GM18499 (cell line): Measurements from ENCODE around the gene PDE4D.
"Not testable (repeated sequence)": the region's sequence is repeated elsewhere in the genome, so short reads cannot be mapped to it uniquely, and the experiment has no call there.

Source experiments
- ATAC-seq: cut with Tn5 transposase; IDR thresholded peaks from one replicate; pipeline ENCODE4 v1.9.1; 2021; ENCODE audit warnings: moderate number of reproducible peaks; ENCODE audit not compliant: insufficient read depth, unreplicated experiment

Gene PDE4D

DNA sequence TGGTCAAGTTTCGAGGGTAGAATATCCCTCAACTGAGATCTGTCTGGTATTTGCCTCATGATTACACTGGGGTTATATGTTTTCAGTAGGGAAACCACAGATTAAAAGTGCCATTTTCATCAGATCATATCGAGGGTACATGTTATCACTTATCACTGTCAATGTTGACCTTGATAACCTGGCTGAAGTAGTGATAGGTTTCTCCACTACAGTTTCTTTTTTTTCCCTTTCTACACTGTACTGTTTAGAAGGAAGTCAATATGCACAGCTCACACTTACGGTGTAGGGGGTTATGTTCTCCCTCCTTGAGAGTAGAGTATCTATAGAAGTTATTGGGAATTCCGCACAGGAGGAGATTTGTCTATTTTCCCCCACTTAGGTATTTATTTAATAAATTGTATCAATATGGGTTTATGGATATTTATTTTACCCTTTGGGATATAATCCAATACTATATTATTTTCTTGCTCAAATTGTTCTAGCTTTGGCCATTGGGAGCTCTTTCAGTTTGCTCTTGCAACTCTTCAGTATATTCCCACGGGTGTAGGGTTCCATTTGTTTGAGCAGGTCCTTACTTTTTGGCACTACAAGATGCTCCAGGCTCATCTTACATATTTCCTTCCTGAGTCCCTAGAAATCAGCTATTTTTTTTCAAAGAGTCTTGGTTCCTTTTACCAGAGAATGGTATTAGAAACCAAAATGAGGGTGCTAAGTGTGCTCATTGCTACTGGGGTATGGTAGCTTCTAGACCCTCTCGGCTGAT is 866.2 kb downstream of the PDE4D start:
- ATAC-seq, result no peak

DNA sequence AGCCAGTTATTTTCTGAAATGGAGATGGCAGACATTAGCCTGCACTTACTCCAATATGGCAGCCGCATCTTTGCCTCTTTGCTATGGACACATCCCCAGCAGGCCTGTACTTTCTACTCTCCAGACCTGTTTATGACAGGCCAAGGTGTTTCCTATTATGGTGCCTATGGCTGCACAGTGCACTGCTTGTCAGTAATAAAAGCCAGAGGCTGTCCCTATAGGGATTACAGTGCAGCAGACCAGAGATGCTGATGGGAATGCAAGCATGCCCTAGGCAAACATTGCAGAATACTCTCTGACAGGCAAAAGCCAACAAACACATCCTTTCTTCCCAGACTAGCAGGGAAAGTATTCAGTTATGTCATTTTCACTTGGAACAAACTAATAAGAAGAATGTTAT is 867.8 kb downstream of the PDE4D start:
- ATAC-seq, result no peak

DNA sequence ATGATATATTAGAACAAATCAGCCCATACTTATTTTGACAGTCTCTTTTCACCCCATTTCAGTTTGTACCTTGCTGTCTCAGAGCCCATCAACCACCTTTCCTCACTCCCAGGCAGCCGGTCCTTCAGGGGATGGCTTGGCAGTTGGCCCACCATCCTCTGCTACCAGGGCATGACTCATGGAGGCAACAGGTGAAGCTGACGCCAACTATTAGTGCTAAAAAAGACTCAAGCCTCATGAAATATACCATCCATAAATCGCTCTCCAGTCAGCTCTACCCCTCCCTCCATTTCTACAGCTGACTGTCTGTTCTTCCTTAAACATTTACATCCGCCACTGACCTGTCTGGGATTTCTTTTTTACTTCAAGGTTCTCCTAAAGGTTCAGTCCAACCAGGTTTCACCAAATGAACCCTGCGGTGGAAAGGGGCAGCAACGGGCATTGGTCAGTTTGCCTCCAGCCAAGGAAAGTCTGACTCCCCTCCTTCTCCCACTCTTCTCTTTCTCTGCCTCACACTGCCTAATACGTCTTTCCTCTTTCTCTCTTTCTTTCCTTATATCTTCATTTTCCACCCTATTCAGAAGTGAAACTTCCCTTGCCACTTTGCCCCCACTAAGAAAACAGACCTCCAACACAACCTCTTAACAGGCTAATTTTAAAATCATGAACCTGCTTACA is 871.5 kb downstream of the PDE4D start:
- ATAC-seq, result no peak

DNA sequence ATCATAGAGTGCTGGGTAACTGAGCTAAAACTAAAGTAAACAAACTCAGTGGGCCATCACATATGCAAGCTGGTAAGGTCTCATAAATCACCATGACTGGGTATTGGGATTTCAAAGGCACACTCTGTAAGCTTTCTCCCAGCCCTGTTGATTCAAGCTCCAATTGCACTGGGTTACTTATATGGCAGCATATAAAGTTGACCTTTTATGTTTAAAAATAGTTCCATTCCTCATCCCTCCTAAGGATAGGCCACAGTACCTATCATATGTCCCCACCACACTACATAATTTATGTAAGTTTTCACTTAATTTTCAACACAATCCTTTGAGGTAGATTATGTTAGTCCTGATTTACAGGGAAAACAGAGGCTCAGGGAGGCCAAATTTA is 872.2 kb downstream of the PDE4D start:
- ATAC-seq, result no peak

DNA sequence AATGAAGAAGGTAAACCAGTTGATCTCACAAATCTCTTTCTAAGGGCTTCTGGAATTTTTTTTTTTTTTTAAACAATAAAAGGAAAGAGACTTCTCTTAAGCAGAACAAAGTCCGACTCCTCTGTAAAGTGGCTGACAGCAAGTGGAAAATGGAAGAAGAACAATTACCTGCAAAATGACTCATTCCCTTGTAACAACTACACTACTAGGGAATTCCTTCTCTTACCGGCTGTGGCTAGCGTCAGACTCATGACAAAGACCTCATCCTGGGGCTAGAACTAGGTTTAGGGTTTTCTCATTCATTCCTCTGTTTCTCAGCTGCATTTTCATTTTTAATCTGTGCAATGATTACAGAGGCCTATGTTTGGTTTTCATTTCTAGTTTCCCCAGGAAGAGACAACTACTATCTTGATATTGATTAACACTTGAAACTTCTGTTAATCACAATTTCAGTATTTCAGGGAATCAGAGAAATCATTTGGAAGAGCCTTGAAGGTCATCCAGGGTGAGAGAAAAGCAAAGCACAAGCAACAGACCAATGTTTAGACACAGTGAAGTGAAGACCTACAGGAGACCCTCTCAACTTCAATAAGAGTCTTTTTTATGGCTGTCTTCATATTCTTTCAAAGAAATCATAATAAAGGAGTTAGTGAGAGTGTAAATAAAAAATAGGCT is 872.8 kb downstream of the PDE4D start:
- no peak for ATAC-seq

DNA sequence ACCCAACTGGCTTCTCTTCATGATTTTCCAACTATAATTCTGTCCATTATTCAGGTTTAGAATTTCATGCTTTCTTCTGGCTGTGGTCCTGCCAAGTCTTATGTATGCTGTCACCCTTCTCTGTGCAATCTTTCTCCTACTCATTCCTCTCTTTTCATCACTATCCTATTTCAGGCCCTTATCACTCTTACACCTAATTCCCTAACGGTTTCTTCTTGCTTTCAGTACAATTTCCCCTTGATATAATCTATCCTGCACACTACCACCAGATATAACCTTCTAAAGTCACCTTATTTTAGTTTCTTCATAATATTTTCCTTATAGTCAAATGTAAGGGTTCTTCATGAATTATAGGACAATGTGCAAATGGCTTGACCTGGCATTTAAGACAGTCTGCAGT is 874.4 kb downstream of the PDE4D start:
- ATAC-seq, result no peak

DNA sequence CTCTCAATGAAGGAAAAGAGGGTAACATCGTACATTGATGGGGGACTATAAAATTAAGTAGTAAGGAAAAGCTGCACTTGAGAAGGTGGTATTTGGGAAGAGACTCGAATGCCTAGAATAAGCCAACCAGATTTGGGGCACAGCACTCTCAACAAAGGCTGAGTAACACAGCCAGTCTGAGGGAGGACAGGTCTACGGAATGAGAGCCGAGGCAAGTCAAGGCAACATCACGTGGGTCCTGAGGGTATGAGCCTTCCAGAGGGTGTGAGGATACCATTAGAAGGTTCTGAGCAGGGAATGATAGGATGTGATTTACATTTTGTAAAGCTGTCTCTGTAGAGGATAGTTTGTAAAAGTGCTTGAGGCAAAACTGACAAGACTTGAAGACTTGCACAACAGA is 876.6 kb downstream of the PDE4D start:
- no peak for ATAC-seq

DNA sequence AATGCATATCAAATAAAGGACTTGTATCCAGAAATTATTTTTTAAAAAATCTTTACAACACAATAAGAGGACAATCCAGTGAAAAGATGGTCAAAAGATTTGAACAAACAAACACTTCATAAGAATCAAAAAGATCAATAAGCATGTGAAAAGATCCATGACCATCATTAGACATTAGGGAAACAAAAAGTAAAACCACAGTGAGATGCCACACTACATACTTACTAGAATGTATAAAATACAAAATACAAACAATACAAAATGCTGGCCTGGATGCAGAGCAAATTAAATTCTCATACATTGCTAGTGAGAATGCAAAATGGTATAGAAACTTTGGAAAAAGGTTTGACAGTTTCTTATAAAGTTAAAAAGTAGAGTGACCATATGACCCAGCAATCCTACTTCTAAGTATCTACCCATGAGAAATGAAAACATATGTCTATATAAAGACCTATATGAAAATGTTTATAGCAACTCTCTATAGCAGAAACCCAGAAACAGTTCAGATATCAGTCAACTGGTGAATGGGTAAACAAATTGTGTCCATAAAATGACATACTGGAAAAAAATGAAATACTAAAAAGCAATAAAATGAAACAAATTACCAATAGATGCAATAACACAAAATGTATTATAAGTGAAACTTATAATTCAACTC is 884.6 kb downstream of the PDE4D start:
- ATAC-seq, result no peak

DNA sequence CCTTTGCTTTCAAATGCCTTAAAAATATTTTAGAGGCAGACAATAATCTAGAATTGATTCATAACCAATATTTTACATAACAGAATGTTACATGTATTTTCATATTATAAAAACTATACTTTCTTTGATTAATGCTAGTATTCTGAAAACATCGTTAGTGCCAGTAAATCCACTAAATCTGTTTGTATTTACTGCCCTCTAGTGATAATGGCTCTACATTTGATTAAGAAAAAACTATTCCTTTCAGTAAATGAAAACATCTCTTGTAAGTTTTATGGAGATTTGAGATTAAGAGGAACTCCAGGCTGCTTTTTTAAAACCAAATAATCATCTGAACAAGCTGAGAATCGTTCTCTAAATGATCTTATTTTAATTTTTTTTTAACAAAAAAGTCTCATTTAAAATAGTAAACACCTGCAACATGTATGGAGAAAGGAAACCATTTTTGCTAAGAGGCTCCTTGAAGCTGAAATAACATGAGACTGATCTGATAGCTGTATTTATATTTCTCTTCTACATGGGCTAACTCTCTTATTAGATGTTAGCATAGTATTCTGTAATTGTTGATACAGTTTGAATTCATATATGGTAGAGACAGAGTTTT is 886.0 kb downstream of the PDE4D start:
- ATAC-seq, result no peak

DNA sequence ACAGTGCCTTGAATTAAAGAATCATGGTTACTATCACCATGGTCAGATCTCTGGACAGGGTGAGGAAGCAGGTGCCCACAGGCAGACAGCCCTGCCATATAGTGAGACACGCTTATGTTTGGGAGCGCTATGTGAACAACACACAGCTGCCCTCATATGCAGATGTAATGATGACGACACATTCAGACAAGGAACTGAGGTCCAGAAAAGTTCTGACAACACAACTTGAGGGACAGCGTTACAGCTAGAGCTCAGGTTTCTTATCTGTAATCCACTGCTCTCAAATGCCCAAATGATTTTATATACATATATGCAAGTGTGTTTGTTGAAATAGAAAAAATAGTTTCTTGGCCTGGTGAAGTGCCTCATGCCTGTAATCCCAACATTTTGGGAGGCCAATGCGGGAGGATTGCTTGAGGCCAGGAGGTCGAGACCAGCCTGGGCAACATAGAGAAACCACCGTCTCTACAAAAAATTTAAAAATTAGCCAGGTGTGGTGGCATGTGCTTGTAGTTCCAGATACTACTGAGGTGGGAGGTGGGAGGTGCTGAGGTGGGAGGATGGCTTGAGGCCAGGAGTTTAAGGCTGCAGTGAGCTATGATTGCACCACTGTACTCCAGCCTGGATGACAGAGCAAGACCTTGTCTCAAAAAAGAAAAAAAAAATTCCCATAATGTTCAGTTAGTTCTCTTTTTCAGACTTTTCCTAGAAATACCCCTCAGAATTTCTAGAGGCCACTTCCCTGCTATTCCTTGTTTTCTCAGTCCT is 887.4 kb downstream of the PDE4D start:
- no peak for ATAC-seq

DNA sequence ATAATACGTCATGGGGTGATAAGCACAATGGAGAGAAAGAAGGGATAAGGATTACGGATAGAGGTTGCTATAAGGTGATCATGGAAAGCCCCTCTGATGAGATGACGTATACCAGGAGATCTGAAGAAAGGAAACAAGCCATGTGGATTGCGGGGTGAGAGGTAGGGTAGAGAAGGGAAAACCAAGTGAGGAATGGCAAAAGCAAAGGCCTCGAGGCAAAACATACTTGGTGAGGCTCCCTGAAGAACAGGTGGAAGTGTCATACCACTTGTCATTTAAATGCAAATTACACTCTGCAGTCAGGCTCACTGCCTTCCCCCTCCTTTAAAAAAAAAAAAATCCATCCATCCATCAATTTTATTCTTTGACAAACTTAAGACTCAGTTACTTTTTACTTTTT is 889.9 kb downstream of the PDE4D start:
- no peak for ATAC-seq

DNA sequence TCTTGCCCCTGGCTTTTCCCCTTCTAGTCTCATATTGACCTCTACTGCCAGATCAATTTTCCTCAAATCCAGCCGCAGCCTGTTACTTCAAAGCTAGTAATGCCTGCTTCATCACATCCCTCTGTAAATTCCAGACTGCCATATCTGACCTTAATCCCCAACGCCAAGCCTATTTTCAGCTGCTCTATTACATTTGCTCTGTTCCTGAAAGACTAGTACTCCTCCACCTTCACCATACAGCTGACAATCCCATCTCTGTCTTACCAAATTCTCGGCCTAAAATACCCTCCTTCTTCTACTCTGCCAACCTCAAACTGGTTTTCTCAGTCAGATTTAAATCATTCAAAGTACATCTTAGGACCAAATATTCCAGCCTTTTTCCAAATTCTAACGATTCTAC is 890.4 kb downstream of the PDE4D start:
- ATAC-seq, result no peak

DNA sequence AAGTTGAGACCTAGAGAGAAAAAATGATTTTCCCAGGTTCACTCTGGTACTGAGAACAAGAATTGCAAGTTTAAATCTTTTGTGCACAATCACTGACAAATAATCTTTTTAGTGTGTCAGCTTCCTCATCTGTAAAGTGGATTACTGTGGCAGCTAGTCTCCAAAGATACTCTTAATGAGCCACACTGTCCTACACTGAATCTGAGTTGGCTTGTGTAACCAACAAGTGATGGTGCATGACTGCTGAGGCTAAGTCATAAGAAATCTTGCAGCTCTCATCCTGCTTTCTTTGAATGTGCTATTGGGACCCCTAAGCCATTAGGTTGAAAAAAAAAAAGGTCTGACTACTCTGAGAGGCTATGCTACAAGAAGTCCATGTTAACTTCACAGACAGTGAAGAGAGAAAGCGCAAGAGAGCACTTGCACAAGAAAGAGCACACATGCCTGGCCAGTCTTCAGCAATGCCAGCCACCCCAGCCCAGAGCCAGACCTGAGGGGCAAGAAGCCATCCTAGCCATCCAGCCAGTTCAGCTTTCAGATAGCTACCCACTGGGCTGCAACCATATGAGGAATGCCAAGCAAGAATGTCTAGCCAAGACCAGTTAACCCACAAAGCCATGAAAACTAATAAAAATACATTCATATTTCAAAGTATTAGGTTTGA is 891.2 kb downstream of the PDE4D start:
- no peak for ATAC-seq

DNA sequence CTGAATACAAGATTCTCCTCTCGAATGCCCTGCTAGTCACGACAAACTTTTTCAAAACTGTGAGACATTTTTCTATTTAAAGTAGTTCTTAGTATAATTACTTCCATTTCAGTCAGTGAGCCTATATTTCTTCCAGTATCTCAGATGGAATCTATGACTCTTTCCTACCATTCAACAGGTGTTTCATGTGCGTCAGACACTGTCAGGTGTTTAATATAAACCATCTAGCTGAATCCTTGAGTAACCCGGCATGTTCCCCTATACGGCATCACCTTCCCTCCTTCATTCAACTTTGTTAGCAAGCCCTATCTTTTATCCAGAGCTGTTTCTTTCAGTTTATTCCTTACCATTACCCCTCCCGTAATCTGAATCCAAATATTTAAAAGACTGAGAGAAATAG is 891.8 kb downstream of the PDE4D start:
- ATAC-seq, result no peak

DNA sequence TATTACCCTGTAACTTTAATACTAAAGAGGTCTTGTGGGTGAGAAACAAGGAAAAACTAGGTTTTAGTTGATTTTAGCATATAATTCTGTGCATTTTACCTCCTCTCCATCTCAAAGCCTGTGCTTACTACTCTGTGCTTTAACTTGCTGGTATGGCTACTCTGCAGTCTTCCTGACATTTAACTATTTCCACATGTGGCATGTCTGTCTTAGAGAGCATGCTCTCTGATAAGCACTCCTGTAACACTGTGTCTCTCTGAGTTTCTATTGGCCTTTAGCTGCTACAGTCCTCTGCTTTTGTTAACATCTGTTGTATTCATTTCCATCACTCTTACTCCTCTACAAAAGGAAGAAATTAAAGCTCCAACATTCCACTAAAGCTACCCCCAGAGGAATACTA is 892.4 kb downstream of the PDE4D start:
- ATAC-seq, result no peak

DNA sequence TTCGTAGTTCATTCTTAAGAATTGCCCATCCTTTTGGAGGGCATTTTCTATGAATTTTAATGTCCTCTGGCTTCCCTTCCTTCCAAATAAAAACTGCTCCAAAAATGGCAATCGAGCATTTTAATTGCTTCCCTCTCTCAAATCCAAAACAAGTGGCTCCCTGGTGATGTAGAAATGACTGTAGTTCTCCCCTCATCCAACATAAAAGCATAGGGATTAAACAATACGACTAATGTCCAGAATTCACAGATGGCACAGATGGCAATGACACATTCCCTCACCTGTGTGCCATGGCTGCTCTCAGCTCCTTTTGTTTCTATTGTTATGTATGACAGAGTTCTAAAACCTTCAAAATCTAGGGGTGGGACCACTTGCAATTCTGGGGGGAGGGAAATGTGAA is 893.3 kb downstream of the PDE4D start:
- ATAC-seq, result no peak

DNA sequence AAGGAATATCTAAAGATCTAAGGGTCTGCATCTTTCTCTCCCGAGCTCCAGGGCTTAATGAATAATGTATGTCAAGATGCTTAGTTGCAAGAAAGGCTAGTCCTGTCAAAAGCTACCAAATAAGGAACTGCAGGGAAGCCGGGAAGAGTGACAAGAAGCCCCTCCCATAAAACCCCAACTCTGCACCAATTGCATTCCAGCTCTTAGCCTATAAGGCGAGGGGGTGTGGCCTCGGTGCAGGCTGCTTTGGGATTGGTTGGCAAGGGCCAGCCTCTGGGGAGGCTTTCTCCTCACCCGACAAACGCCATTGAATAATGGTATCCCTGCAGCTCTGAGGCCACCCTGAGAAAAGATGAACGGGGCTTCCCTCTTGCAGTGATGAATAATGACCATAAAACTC is 893.7 kb downstream of the PDE4D start:
- no peak for ATAC-seq

DNA sequence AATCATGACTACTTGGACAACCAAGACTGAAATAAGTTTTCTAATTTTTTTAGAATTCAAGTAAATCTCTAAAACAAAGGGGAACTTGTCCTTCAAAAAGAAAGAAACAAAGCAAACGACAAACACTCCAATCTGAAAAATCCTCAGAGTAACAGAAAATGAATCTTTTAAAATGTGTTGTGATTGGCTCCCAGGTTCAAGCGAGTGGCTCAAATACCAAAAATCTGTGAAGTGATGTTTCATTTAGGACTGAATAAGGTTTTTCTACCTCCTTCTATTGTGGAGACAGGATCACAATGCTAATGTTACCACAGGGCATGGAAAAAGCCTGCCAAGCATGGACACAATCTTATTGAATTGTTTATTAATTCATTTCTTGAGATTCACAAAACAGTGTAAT is 895.0 kb downstream of the PDE4D start:
- ATAC-seq, result no peak

DNA sequence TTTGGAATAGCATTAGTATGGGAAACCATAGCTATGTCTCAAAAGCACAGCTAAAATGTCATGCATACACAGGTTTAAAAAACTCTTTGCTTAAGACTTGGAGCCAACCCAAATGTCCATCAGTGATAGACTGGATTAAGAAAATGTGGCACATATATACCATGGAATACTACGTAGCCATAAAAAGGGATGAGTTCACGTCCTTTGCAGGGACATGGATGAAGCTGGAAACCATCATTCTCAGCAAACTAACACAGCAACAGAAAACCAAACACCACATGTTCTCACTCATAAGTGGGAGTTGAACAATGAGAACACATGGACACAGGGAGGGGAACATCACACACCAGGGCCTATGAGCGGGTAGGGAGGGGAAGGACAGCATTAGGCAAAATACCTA is 897.7 kb downstream of the PDE4D start:
- not testable (repeated sequence) for ATAC-seq
